ENCODE data around the gene MSI2.

DNA sequence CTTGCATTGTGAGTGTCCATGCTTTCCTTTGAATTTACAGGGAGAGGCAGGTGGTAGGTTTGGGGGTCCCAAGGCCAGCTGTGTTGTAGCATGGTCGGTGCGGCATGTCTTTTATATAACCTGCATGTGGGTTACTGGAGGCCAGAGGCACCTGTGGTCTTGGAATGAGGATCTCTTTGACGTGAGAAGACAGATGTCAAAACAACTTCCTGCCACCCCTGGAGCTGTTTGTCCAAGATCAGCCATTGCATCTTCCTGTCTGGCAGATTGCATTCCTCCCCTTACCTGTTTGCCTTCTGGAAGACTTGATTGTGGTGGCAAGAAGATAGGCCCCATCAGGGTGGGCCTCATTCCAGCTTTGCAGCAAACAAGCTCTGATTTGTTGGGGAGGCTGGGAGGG, 175.1 kb downstream of the MSI2 start:
- TF ChIP-seq, protein P1, sequence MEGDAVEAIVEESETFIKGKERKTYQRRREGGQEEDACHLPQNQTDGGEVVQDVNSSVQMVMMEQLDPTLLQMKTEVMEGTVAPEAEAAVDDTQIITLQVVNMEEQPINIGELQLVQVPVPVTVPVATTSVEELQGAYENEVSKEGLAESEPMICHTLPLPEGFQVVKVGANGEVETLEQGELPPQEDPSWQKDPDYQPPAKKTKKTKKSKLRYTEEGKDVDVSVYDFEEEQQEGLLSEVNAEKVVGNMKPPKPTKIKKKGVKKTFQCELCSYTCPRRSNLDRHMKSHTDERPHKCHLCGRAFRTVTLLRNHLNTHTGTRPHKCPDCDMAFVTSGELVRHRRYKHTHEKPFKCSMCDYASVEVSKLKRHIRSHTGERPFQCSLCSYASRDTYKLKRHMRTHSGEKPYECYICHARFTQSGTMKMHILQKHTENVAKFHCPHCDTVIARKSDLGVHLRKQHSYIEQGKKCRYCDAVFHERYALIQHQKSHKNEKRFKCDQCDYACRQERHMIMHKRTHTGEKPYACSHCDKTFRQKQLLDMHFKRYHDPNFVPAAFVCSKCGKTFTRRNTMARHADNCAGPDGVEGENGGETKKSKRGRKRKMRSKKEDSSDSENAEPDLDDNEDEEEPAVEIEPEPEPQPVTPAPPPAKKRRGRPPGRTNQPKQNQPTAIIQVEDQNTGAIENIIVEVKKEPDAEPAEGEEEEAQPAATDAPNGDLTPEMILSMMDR (IDR thresholded peaks at IDR 0.05): no peak
- TF ChIP-seq POLR2A (IDR thresholded peaks at IDR 0.05): no peak

Measured in gastroesophageal sphincter (tissue), 3 donors.